ENCODE measurements around the gene RBBP8NL.

Gene RBBP8NL

GRCh38 chr20:62461157-62461556, 33.8 kb upstream of the RBBP8NL start:
- no peak for DNase-seq

GRCh38 chr20:62460678-62461077, 33.3 kb upstream of the RBBP8NL start:
- no peak for DNase-seq

DNA sequence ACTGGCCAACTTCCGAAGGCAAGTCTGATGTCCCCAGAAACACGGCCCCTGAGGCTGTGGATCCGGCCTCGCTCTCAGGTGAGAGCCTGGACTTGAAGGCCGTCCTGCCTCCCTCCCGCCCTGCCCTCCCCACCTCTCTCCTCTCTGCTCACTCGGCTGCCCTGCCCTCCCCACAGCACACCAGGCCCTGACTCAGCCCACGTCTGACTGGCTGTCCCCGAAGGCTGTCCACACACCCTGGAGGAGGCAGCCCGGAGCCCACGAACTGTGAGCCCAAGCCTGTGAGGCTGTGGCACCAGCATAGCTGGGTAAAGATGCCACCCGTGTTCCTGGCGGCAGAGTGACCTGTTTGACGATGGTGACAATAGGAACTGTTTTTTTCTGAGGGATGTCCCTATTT, 32.1 kb upstream of the RBBP8NL start:
- no peak for DNase-seq

GRCh38 chr20:62458275-62459251, 31.2 kb upstream of the RBBP8NL start:
- no peak for DNase-seq

DNA sequence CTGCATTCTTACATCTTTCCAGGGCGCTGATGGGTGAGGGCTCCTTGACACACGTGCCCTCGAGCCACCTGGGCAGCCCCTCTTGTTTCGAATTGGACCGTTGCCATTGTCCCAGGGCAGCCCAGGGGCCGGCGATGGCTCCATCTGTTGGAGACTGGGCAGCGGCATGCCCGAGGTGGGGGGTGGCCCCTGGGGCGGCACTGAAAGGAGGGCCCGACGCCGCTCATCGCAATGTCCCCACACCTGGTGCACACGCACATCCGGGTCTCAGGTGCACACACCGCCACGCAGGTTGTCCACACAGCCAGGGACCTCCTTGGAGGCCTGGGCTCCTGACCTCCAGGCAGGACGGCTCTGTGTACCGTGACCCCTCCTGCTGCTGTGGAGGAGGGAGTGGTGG, 30.5 kb upstream of the RBBP8NL start:
- DNase-seq: no peak

DNA sequence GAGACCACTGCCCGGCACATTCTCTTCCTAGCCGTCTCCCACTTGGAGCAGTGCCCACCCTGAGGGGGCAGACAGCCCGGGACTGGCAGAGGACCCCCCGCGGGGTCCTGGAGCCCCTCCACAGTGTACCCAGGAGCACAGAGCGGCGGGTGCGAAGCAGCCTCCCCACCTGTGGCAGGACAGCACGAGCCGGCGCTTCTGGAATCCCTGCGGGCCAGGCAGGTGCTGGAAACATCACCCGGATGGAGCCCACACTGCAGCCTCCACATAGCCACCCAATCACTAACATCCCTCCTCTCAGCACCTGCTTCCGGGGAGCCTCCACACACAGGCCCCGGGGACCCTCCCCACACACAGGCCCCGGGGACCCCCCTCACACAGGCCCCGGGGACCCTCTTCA, 29.8 kb upstream of the RBBP8NL start:
- DNase-seq: no peak

DNA sequence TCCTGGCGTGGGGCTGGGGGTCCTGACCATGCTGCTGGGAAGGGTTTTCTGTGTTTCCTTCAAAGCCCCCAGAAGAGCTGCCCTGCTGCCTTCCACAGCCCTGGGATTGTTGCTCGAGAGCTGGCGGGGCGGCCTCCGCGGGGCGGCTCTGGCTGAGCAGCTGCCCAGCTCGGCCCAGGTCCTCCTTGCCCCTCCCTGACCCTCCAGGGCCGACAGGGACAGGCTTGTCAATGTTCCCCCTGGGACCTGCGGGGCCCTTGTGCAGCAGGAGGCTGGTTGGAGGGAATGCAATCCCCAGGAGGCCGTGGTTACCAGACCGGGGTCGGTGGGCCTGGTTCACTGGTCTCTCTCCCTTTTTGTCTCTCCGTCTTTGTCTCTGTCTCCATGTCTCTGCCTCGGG, 28.6 kb upstream of the RBBP8NL start:
- no peak for DNase-seq

- no peak for DNase-seq
Measured at GRCh38 chr20:62454904-62455636, 27.7 kb upstream of the RBBP8NL start.

GRCh38 chr20:62453186-62453808, 26.0 kb upstream of the RBBP8NL start:
- DNase-seq: no peak

GRCh38 chr20:62452475-62453095, 25.2 kb upstream of the RBBP8NL start:
- no peak for DNase-seq

- no peak for DNase-seq
Measured at GRCh38 chr20:62451970-62452369, 24.6 kb upstream of the RBBP8NL start.

- DNase-seq: no peak
Measured at GRCh38 chr20:62451156-62451767, 23.9 kb upstream of the RBBP8NL start.

- no peak for DNase-seq
Measured at GRCh38 chr20:62449951-62450691, 22.8 kb upstream of the RBBP8NL start.

DNA sequence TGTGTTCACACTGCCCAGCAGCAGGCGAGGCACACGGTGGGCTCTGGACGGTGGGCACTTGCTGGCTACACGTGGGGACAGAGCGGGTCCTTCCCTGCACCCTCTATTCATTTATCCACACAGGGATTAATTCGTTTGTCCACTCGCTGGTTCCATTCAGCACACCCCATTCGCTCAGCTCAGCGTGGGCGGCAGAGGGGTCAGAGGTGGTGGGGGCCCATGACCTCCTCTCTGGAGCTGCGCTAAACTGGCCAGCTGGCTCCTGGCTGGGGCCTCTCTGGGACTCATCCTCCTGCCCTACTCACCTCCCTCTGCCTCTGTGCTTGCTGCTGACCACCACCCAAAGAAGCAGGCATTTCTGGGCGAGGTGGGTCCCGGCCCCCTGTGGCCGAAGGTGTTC, 21.4 kb upstream of the RBBP8NL start:
- DNase-seq: no peak

GRCh38 chr20:62448038-62448437, 20.7 kb upstream of the RBBP8NL start:
- no peak for DNase-seq

GRCh38 chr20:62446888-62447869, 19.8 kb upstream of the RBBP8NL start:
- DNase-seq: no peak

DNA sequence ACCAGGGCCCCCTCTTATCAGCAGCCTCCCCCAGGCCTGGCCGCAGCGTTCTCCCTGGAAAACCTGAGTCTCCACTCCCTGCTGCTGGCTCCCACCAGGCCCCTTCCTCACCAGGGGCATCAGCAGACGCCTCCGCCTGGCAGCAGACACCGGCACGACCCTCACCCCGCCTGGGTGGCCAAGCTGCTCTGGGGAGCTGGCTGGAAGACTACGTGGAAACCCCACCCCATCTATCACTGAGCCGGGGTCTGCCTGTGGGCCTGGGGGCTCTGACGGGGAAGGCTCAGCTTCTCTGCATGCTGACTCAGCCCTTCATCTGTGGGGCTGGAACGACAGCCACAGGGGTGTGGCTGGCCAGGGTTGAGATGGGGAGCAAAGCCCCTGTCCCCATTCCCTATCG, 19.1 kb upstream of the RBBP8NL start:
- no peak for DNase-seq

DNA sequence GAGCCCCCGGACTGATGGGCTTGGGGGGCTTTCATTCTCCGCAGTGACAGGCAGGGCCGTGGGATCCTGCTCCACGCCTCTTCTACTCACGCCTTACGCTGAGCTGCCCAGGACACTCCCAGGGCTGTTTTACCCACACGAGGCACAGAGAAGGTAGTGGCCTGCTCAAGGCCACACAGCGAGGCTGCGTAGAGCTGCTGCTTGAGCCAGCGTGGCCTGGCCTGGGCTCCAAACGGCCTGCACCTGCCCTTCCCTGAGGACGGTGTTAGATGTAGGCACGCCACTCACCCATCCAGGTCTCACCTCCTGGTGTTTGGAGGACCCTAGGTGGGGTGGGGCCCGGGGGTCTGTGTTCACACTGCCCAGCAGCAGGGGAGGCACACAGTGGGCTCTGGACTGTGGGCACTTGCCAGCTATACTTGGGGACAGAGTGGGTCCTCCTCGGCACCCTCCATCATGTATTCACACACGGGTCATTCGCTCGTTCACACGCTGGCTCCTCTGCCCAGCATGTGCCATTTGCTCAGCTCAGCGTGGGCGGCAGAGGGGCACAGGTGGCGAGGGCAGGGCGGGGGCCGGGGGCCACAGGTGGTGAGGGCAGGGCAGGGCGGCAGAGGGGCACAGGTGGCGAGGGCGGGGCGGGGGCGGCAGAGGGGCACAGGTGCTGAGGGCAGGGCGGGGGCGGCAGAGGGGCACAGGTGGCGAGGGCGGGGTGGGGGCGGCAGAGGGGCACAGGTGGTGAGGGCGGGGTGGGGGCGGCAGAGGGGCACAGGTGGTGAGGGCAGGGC, 18.4 kb upstream of the RBBP8NL start:
- no peak for DNase-seq

DNA sequence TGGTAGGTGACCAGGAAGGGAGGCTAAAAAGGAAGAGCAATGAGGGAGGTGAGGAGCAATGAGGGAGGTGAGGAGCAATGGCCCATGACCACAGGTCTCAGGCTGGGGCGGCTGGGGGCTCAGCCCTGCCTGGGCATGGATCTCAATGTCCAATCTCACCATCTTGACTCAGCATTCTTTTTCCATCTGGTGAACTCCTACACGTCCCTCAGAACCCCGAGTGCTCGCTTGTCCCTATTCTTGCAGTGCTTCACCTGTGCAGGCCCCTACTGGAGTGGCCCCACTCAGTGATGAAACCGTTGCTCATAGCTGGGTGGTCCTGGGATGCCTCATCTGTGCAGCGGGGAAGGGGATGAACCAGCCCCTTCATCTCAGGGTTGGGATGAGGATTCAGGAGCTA, 16.9 kb upstream of the RBBP8NL start:
- DNase-seq: no peak

Data from stimulated activated CD4-positive, alpha-beta T cell treated with anti-CD3 and anti-CD28 coated beads, Interleukin-1b, Interleukin-23, amount 100 ng/mL, for 48 hours (primary cell).